Limb (tissue), 2 donors: ENCODE measurements around the gene MRPL37.
"Not testable (repeated sequence)": the region's sequence is repeated elsewhere in the genome, so short reads cannot be mapped to it uniquely, and the experiment has no call there.

Experiments
- DNase-seq, 2 donors: peaks; one replicate each; pipeline ENCODE4 v3.0.0-alpha.2; 2016; ENCODE audit errors: extremely low spot score in 2 of 2

MRPL37 gene

GRCh38 chr1:54199765-54200518, at the start of gene MRPL37, which contains the start of gene CYB5RL:
MRPL37 (plus strand) TSS chr1:54200167; CDS start chr1:54200244, 77 bp downstream.
CYB5RL (minus strand) TSS chr1:54200030; CDS start chr1:54195616, 4,414 bp downstream.
- DNase-seq: peak; percentile 93 to 94

DNA sequence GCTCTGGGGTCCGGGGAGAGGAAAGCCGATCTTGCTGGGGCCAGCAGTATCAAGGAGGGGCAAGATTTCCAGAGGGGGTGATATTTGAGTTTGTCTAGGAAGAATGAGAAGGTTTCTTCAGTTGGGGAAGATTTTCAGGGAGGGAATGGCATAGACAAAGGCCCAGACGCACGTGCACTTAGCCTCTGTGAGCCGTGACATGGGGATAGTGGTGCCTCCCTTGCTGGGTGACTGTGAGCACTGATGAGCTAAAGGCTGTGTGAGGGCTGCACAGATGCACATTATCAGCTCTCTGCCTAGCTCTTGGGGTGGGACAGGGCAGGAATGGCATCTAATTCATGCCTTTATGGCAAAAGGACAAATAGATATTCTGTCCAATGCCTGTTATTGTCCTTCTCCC, 49.0 kb upstream of the MRPL37 start:
- no peak for DNase-seq

DNA sequence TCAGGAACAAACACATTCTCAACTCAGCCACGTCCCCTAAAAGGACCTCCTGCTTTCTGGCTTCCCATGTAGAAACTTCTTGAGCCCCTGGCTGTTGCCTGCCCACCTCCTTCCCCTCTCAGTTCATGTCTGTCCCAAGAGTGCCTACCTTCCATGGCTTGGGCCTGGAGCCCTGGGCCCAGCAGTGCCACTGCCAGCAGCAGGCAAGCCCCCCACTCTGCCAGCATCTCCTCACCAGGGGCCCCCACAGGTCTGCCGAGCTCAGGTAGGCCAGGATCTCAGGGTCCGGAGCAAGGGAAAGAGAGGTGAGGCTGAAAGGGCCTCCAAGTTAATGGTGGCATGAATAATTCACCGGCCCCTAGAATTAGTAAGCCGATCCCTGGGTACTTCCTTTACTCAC, 47.3 kb upstream of the MRPL37 start, which contains the start of gene CDCP2:
CDCP2 (minus strand) TSS at position 305 of the 400 bp plus-strand sequence; CDS start at position 227, 78 bp downstream.
- no peak for DNase-seq

DNA sequence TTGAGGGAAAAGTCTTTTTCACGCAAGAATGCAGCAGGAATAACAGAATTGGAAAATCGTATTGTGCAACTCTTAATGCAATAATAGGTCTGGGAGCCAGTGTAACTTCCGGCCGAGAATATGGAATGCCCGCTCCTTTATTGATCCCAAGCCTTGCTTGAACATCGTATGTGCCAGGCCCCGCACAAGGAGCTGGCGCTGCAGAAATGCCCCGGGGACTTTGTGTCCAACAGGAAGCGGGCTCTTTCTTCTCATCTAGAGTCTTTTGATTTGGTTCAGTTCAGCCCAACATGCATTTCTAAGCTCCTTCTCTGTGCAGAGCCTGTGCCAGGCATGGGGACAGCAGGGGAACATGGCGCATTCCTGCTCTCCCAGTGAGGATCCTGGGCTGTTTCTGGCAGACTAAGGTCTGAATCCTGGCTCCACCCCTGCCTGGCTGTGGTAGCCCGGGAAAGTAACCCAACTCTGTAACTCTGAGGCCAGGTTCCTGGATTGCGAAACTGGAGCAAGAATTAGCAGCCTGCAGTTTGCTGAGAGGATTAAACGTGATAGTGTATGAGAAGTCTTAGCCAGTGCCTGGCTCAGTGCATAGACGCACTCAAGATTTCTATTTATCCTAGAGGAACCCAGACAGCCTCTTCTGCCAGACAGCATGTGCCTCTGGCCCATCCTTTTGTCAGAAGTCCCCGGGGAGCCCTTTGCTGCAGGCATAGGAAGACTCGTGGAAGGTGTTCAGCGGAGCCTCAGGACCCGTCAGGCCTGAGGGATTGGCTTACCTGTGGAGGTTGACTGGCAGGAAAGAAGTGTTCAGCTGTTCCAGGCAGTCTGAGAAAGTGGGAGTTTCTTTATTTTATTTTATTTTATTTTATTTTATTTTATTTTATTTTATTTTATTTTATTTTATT, 46.2 kb upstream of the MRPL37 start:
- no peak for DNase-seq

DNA sequence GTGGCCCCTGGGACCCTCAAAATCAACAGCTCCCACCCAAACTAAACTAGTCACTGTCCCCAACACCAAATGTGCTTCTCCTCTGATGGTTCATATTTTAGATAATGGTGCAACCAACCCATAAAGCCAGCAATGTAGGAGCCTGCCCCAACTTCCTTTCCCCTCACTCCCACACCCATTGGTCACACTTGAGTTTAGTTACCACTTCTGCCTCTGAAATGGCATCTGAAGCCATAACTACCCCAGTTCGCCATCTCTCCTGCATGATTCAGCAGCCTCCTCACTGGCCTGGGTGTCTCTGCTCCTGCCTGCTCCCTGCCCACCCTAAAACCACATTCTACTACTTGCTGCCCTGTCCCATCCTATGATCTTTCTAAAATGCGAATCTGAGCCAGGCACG, 43.8 kb upstream of the MRPL37 start:
- DNase-seq: no peak

GRCh38 chr1:54156986-54157385, 43.0 kb upstream of the MRPL37 start:
- DNase-seq: no peak

DNA sequence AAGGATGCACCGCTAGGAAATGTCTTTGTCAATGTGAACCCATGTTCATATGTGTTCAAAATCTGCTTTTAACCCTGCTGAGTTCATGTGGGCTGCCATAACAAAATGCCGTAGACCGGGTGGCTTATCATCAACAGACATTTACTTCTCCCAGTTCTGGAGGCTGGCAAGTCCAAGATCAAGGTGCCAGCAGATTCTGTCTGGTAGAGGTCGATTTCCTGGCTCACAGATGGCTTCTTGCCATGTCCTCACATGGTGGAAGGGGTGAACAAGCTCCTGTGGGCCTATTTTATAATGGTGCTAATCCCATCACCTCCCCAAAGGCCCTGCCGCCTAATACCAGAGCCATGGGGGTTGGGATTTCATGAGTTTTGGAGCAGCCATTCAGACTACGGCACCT, 42.6 kb upstream of the MRPL37 start:
- DNase-seq: no peak

GRCh38 chr1:54158071-54158470, 41.9 kb upstream of the MRPL37 start:
- DNase-seq: no peak

DNA sequence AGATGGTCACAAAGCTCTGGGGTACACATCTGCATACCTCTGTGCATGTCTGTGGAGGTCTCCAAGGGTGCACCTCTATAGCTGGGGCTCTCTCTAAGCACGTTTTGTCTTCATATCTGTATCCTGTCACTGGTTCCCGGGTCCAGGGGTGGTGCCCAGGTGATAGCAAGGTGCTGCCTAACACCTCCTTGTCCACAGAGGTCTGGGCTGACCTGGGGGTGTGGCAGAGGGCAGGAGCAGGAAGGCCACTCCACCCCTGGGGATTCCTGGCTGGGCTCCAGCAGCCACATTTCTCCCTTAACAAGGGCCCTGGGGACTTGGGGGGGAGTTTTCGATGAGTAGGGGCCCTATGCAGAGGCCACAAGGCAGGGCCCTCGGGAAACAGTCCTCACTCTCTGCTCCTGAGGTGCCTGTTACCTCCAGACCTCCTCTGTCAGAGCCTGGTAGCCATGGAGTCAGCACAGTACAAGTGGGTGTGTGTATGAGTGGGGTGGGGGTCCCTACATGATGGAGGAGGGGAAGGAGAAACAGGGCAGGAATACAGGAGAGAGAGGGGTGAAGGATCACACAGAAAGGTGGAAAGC, 40.1 kb upstream of the MRPL37 start:
- no peak for DNase-seq

DNA sequence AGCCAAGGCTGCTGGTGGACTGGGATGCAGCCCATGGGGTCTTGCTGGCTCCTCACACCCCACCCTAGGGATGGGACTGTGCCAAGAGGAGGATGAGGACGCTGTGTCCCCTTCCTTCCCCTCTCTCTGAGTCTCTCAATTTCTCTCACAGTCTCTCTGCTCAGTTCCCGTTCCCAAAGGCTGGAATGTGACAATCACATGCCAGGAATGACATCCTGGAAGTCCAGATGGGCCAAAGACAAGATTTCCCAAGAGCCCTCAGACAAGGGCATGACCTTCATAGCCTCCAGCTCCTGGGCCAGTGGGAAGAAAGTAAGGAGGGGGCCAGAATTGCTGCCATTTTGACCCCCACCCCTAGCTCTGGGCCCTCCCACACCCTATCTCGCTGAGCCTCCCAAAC, 39.6 kb upstream of the MRPL37 start:
- no peak for DNase-seq

GRCh38 chr1:54161495-54162168, 38.3 kb upstream of the MRPL37 start:
- DNase-seq: no peak

- no peak for DNase-seq
Observed at GRCh38 chr1:54163051-54163450, 36.9 kb upstream of the MRPL37 start.

- DNase-seq: no peak
Observed at GRCh38 chr1:54163573-54163972, 36.4 kb upstream of the MRPL37 start.

- DNase-seq: no peak
Observed at GRCh38 chr1:54165146-54165545, 34.8 kb upstream of the MRPL37 start.

GRCh38 chr1:54166357-54166756, 33.6 kb upstream of the MRPL37 start:
- DNase-seq: not testable (repeated sequence)

DNA sequence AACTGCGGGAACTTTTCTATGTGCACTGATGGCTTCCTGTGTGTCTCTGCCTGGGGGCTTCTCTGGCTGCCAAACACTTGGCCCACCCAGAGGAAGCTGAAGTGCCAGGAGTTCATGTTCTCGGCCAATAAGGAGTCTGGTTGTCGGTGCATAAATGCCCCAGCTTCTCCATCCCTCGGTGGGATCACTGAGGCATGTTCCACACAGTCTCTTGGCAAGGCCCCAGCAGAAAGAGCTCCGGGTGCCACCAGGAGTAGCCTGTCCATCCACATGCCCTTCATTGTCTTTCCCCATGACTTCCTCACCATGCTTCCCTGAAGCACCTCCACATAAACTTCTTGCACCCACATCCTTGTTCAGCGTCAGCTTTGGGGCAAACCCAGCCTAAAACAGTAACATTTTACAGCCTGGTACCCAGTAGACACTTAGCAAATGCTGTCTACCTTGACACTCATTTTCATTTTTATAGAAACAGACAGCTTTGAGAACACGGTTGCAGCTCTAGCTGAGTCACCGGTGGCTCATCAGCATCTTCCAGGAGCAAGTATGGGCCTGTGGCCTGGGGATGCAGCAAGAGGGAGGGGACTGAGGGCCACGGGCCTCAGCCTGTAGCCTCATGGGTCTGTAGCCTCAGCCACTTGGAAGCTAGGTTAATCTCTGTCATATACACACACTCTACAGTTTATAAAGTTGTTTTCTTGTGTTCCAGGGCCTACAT, 32.4 kb upstream of the MRPL37 start:
- DNase-seq: no peak

- no peak for DNase-seq
Observed at GRCh38 chr1:54168206-54168965, 31.6 kb upstream of the MRPL37 start.

DNA sequence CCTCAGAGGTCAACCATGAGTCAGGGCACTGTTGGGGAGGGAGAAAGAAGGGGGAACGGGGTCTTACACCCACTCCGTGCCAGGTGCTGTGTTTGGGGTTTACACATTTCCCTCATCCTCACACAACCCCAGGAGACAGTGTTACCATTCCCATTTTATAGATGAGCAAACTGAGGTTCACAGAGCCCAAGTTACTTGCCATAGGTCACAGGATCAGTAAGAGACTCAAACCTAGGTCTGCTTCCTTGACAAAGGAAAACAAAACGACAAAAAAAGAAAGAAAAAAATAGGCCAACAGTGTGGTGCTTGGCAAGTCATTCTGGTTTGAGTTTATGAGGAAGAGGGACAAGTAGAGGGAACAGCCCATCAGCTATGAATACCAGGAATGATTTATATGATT, 30.9 kb upstream of the MRPL37 start:
- DNase-seq: no peak

DNA sequence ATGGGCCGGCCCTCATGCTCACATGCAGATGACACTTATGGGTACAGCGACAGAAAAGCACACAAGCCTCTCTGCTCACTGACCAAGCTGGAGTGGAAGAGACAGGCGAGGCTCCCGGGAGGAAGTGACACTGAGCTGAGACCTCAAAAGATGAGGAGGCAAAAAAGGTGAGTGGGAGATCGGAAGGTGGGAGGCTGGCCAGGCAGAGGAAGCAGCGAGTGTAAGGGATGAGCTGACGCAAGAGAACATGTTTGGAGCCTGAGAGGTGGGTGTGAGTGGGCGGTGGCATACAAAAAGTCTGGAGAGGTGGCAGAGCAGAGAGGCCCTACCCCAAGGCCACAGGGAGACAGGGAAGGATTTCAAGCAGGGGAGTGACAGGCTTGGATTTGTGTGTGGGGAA, 29.0 kb upstream of the MRPL37 start:
- DNase-seq: no peak

DNA sequence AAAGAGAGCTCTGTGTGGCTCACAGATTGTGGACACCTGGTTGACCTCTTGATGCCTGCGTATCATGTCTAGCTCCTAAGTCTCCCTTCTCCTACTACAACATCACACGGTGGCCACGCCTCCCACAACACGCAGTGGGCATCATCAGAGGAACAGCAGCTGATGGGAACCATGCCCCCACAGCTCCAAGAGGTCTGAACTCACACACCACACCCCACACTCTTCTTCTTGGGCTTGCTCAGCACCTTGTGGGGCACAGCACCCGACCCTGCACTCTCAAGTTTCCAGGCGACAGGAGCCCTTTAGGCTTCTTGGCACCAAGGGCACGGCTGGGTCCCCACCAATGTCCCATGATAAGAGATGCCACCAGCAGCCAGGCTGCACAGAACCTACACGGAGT, 28.4 kb upstream of the MRPL37 start:
- DNase-seq: no peak
